GM19463 (cell line): ENCODE data around the gene SYT11.

Source experiments
- ATAC-seq: cut with Tn5 transposase; IDR thresholded peaks from one replicate; pipeline ENCODE4 v1.9.1; 2021; ENCODE audit warnings: mild to moderate bottlenecking, moderate library complexity; ENCODE audit not compliant: unreplicated experiment

The SYT11 gene

GRCh38 chr1:155859881-155860871 lies 809 bp downstream of the SYT11 start:
- ATAC-seq: no peak

- ATAC-seq: no peak
These were observed 1.7 kb downstream of the SYT11 start for GRCh38 chr1:155860970-155861510.

GRCh38 chr1:155861896-155862295 lies 2.5 kb downstream of the SYT11 start:
- ATAC-seq: no peak

- no peak for ATAC-seq
These were observed 5.0 kb downstream of the SYT11 start for GRCh38 chr1:155864393-155864792.

GRCh38 chr1:155867766-155868165 lies 8.4 kb downstream of the SYT11 start:
- no peak for ATAC-seq

- ATAC-seq: no peak
These were observed 12.0 kb downstream of the SYT11 start for GRCh38 chr1:155871390-155871789.

GRCh38 chr1:155872527-155872926 lies 13.2 kb downstream of the SYT11 start:
- no peak for ATAC-seq

GRCh38 chr1:155873860-155874259 lies 14.5 kb downstream of the SYT11 start:
- ATAC-seq: no peak

GRCh38 chr1:155877945-155878344 lies 18.6 kb downstream of the SYT11 start:
- ATAC-seq: no peak

- no peak for ATAC-seq
These were observed 20.9 kb downstream of the SYT11 start for GRCh38 chr1:155880251-155880650.

GRCh38 chr1:155880950-155881349 lies 21.6 kb downstream of the SYT11 start:
- ATAC-seq: no peak

GRCh38 chr1:155882235-155882634 lies 22.9 kb downstream of the SYT11 start:
- ATAC-seq: no peak

GRCh38 chr1:155882766-155883165 lies 23.4 kb downstream of the SYT11 start:
- no peak for ATAC-seq

- no peak for ATAC-seq
These were observed 24.9 kb downstream of the SYT11 start for GRCh38 chr1:155884031-155884960.

GRCh38 chr1:155884982-155885381 lies 25.6 kb downstream of the SYT11 start:
- ATAC-seq: no peak

- no peak for ATAC-seq
These were observed 29.1 kb downstream of the SYT11 start for GRCh38 chr1:155888481-155888880.

GRCh38 chr1:155889566-155889965 lies 30.2 kb downstream of the SYT11 start:
- ATAC-seq: no peak

- no peak for ATAC-seq
These were observed 30.9 kb downstream of the SYT11 start for GRCh38 chr1:155890251-155890650.

- no peak for ATAC-seq
These were observed 33.4 kb downstream of the SYT11 start for GRCh38 chr1:155892796-155893195.

GRCh38 chr1:155893389-155894142 lies 34.2 kb downstream of the SYT11 start:
- no peak for ATAC-seq
